HG03103 (cell line): ENCODE results near the gene ARFRP1.
A peak's percentile ranks its signal among the peaks of the same experiment; 100 is the strongest.
"Not testable (repeated sequence)": the region's sequence is repeated elsewhere in the genome, so short reads cannot be mapped to it uniquely, and the experiment has no call there.

Source experiments
- ATAC-seq: cut with Tn5 transposase; IDR thresholded peaks from one replicate; pipeline ENCODE4 v1.9.1; 2021; ENCODE audit warnings: low read depth; ENCODE audit not compliant: unreplicated experiment

Gene ARFRP1

GRCh38 chr20:63659370-63659769 lies 48.4 kb downstream of the ARFRP1 start:
- no peak for ATAC-seq

- no peak for ATAC-seq
These were observed 49.0 kb downstream of the ARFRP1 start for GRCh38 chr20:63658749-63659187.

- peak; percentile 75 for ATAC-seq
These were observed 49.6 kb downstream of the ARFRP1 start, which contains the start of gene RTEL1 for GRCh38 chr20:63657937-63658748. TSS of gene RTEL1 (plus strand) at chr20:63658312. CDS start at chr20:63659403, 1,091 bp downstream.

- ATAC-seq, result no peak
These were observed 50.4 kb downstream of the ARFRP1 start for GRCh38 chr20:63657260-63657936.

- no peak for ATAC-seq
These were observed 51.3 kb downstream of the ARFRP1 start for GRCh38 chr20:63656451-63656850.

- no peak for ATAC-seq
These were observed 52.5 kb downstream of the ARFRP1 start for GRCh38 chr20:63655249-63655648.

GRCh38 chr20:63653974-63654668 lies 53.7 kb downstream of the ARFRP1 start:
- ATAC-seq, result no peak

- ATAC-seq, result no peak
These were observed 54.5 kb downstream of the ARFRP1 start, which contains the start of gene STMN3 for GRCh38 chr20:63653041-63653973. TSS of gene STMN3 (minus strand) at chr20:63653424. CDS start at chr20:63653345, 79 bp downstream.

GRCh38 chr20:63652192-63652980 lies 55.4 kb downstream of the ARFRP1 start:
- ATAC-seq, result no peak

- no peak for ATAC-seq
These were observed 55.9 kb downstream of the ARFRP1 start for GRCh38 chr20:63651942-63652191.

- ATAC-seq, result not testable (repeated sequence)
These were observed 57.3 kb downstream of the ARFRP1 start for GRCh38 chr20:63650486-63650885.

- no peak for ATAC-seq
These were observed 58.7 kb downstream of the ARFRP1 start for GRCh38 chr20:63648895-63649589.
